GM12878 (cell line): ENCODE data around the gene MRC2. TPM values are rescaled to one million over a fixed set of nuclear protein-coding genes. Genes with fewer than 3 reads are reported as not detected.

Experiments
- ATAC-seq: fragments of 200-7000 bp; cut with Tn5 transposase; 3 replicates; pipeline ENCODE4 v1.9.1; 2020; ENCODE audit warnings: mild to moderate bottlenecking, moderate library complexity
- BruUV-seq: library from RNA; stranded (reverse); fragments of 400-500 nt; replicated peaks from 2 replicates; lab custom pipeline; 2021; lab: Mats Ljungman, UMichigan
- CTCF ChIA-PET: fragments of 300-600 bp; sonication (Branson Sonifier 250); formaldehyde crosslinking; extraction: SDS; loops from one replicate; lab custom pipeline; 2021; ENCODE audit warnings: inconsistent platforms; lab: Yijun Ruan, JAX
- POLR2A ChIA-PET: fragments of 350-600 bp; formaldehyde crosslinking; extraction: SDS; loops from one replicate; lab custom pipeline; 2021; ENCODE audit warnings: inconsistent platforms; lab: Charles Lee
- RAD21 ChIA-PET: fragments of 300-600 bp; sonication (Branson Sonifier 250); formaldehyde crosslinking; loops from one replicate; lab custom pipeline; 2023; ENCODE audit warnings: antibody characterized with exemption; ENCODE audit not compliant: unreplicated experiment; lab: Charles Lee
- SMC1A ChIA-PET: fragments of 300-600 bp; sonication (Branson Sonifier 250); formaldehyde crosslinking; loops from one replicate; lab custom pipeline; 2023; ENCODE audit not compliant: unreplicated experiment, uncharacterized antibody; lab: Charles Lee
- DNase-seq: peaks from one replicate; pipeline ENCODE4 v3.0.0-alpha.2; 2011; ENCODE audit warnings: low read depth, low spot score
- FAIRE-seq: peaks from 3 replicates; lab custom pipeline; 2011; peaks lifted over from hg19 to GRCh38; lab: Jason Lieb, UNC
- H2AFZ ChIP-seq: 2 replicates; pipeline ENCODE4 v1.6.0; 2011; ENCODE audit warnings: low read depth, low read length, control low read depth; ENCODE audit not compliant: control insufficient read depth
- H3K27ac ChIP-seq: 2 replicates; pipeline ENCODE4 v1.5.1; 2011; ENCODE audit warnings: control low read depth; ENCODE audit not compliant: control insufficient read depth, insufficient read depth
- H3K27me3 ChIP-seq, 2 experiments: replicated peaks in 1 of 2; 2 replicates each; pipeline versions ENCODE4 v1.6.0 to v1.6.1; 2011; ENCODE audit warnings: low read length in 1 of 2; ENCODE audit not compliant: control insufficient read depth in 2 of 2, insufficient read depth in 2 of 2
- H3K36me3 ChIP-seq, 2 experiments: 2 replicates each; pipeline ENCODE4 v1.5.1; 2011; ENCODE audit warnings: low read length in 1 of 2; ENCODE audit not compliant: control insufficient read depth in 2 of 2, insufficient read depth in 2 of 2
- H3K4me1 ChIP-seq: 2 replicates; pipeline ENCODE4 v1.6.1; 2011; ENCODE audit warnings: mild to moderate bottlenecking, low read length, moderate library complexity, mixed read lengths; ENCODE audit not compliant: control insufficient read depth, insufficient read depth
- H3K4me2 ChIP-seq: 2 replicates; pipeline ENCODE4 v1.6.0; 2011; ENCODE audit warnings: control low read depth; ENCODE audit not compliant: control insufficient read depth, insufficient read depth
- H3K4me3 ChIP-seq: fragments of 200-600 bp; sonication (generic); 2 replicates; pipeline ENCODE4 v1.5.1; 2016
- H3K79me2 ChIP-seq: 2 replicates; pipeline ENCODE4 v1.6.0; 2011; ENCODE audit warnings: low read length; ENCODE audit not compliant: control insufficient read depth, insufficient read depth
- H3K9ac ChIP-seq: 2 replicates; pipeline ENCODE4 v1.8.0; 2011; ENCODE audit warnings: low read length, control low read depth, mixed read lengths; ENCODE audit not compliant: control insufficient read depth, insufficient read depth
- H3K9me3 ChIP-seq: replicated peaks from 3 replicates; pipeline ENCODE4 v1.5.1; 2011; ENCODE audit warnings: mild to moderate bottlenecking, low read length; ENCODE audit not compliant: control insufficient read depth, insufficient read depth
- H4K20me1 ChIP-seq: 2 replicates; pipeline ENCODE4 v1.6.0; 2011; ENCODE audit not compliant: control insufficient read depth, insufficient read depth
- EZH2 ChIP-seq: IDR thresholded peaks from 2 replicates; pipeline ENCODE4 v1.6.1; 2012; ENCODE audit warnings: low read depth, mild to moderate bottlenecking, control low read depth, inconsistent platforms, low read length, borderline replicate concordance; ENCODE audit not compliant: control insufficient read depth
- KDM1A ChIP-seq: fragments of 200-600 bp; sonication (generic); IDR thresholded peaks from 2 replicates; pipeline ENCODE4 v1.6.1; 2016; ENCODE audit warnings: borderline replicate concordance
- MTA3 ChIP-seq: IDR thresholded peaks from 2 replicates; pipeline ENCODE4 v1.6.1; 2012; ENCODE audit warnings: low read length, inconsistent platforms, borderline replicate concordance
- POLR2AphosphoS5 ChIP-seq: IDR thresholded peaks from 2 replicates; pipeline ENCODE4 v1.6.1; 2011; ENCODE audit warnings: mild to moderate bottlenecking, low read length, inconsistent platforms
- TARDBP ChIP-seq: IDR thresholded peaks from 2 replicates; pipeline ENCODE4 v1.6.1; 2016; ENCODE audit warnings: borderline replicate concordance
- YBX1 ChIP-seq: fragments of 450-650 bp; IDR thresholded peaks from 2 replicates; pipeline ENCODE4 v1.6.1; 2016; ENCODE audit warnings: antibody characterized with exemption
- WGBS: methylation state at CpG from one replicate; pipeline ENCODE4 v1.1.6; 2016; ENCODE audit warnings: low lambda C conversion rate; ENCODE audit not compliant: insufficient replicate concordance, insufficient coverage; ENCODE audit errors: missing lambda C conversion rate; 5-methylcytosine and 5-hydroxymethylcytosine counted together
- in situ Hi-C: fragments of 300-500 bp; cut with MboI; formaldehyde crosslinking; loops from 9 replicates; pipeline ENCODE4 v1.14.3; 2018; ENCODE audit warnings: mixed read lengths
- intact Hi-C: fragments of 100-400 bp; cut with micrococcal nuclease; formaldehyde crosslinking; loops from one replicate; pipeline ENCODE4 v1.14.2; 2022; ENCODE audit not compliant: unreplicated experiment
- polyA plus RNA-seq, 11 experiments: library from polyadenylated mRNA; depleted of rRNA in 4 of 11; unstranded in 6 of 11; stranded (reverse) in 5 of 11; fragments of >200 nt; fragmentation: Nextera tagmentation in 4 of 11; fragmentation: Illumina TruSeq in 1 of 11; extraction: Ambion mirVana in 4 of 11; extraction: Trizol in 1 of 11; gene quantifications; 1 replicate in 1 of 11; 2 replicates in 10 of 11; pipeline versions ENCODE4 v1.2.1 to v1.2.3, GENCODE V29; 2011 to 2016; ENCODE audit warnings: inconsistent platforms in 2 of 11, missing spikeins in 2 of 11, low read depth in 1 of 11
- total RNA-seq, 4 experiments: library from RNA; depleted of rRNA in 3 of 4; stranded (reverse); fragments of >200 nt in 3 of 4; fragmentation: Illumina TruSeq in 1 of 4; extraction: Trizol in 1 of 4; gene quantifications; 2 replicates each; pipeline versions ENCODE4 v1.2.1 to v1.2.3, GENCODE V29; 2013 to 2021
- TF ChIP-seq, protein P1 (sequence below): fragments of 450-650 bp; IDR thresholded peaks from 2 replicates; pipeline ENCODE4 v1.6.1; 2018; ENCODE audit warnings: mild to moderate bottlenecking, low read depth, moderate library complexity; ENCODE audit not compliant: partially characterized antibody

Gene MRC2
- total and polyA plus RNA-seq, 10 of the 15 experiments (the other 5 are each of a cell fraction or from before 2014, with no cell fraction given): 0.04 to 0.96 (median 0.30) TPM; not detected in 1

GRCh38 chr17:62630365-62631085, 3.1 kb downstream of the MRC2 start:
- ChIA-PET RAD21 (no interaction called here), CTCF (no interaction called here), POLR2A (interaction anchor here (0.5 kb wide), 1 partner anchor 9 kb away, joined by 6 read pairs; no protein-coding TSS in a partner anchor), SMC1A (no interaction called here)
- no peak overlapping the region for H3K27ac ChIP-seq
- H3K4me3 ChIP-seq: no peak overlapping the region
- H3K4me2 ChIP-seq: no peak overlapping the region
- H3K27me3 ChIP-seq: peaks cover 0 to 9% of the 10 kb centered on the region in 2 experiments; a peak in 3 of 4 replicates
- H3K9ac ChIP-seq: no peak overlapping the region
- WGBS: 60% methylated on average over 12 of the region's 12 CpGs
- no peaks in the 10 kb centered on the region for H3K9me3 ChIP-seq
- BruUV-seq: no TSS peak
- no peaks in the 10 kb centered on the region for H3K79me2 ChIP-seq
- ATAC-seq (no peak), DNase-seq (no peak), FAIRE-seq (no peak)
- H4K20me1 ChIP-seq: no peaks in the 10 kb centered on the region
- no peak overlapping the region for H2AFZ ChIP-seq
- no peaks in the 10 kb centered on the region for H3K36me3 ChIP-seq
- in situ Hi-C loops (no loop called here), intact Hi-C loops (no loop called here)
- 0 out of 2 replicates have a peak, but pooled peaks cover 3% of the 10 kb centered on the region for H3K4me1 ChIP-seq
- TF ChIP-seq POLR2AphosphoS5 (no peak), MTA3 (no peak), EZH2 (no peak), TARDBP (no peak), KDM1A (no peak), YBX1 (no peak)
- TF ChIP-seq, protein P1, sequence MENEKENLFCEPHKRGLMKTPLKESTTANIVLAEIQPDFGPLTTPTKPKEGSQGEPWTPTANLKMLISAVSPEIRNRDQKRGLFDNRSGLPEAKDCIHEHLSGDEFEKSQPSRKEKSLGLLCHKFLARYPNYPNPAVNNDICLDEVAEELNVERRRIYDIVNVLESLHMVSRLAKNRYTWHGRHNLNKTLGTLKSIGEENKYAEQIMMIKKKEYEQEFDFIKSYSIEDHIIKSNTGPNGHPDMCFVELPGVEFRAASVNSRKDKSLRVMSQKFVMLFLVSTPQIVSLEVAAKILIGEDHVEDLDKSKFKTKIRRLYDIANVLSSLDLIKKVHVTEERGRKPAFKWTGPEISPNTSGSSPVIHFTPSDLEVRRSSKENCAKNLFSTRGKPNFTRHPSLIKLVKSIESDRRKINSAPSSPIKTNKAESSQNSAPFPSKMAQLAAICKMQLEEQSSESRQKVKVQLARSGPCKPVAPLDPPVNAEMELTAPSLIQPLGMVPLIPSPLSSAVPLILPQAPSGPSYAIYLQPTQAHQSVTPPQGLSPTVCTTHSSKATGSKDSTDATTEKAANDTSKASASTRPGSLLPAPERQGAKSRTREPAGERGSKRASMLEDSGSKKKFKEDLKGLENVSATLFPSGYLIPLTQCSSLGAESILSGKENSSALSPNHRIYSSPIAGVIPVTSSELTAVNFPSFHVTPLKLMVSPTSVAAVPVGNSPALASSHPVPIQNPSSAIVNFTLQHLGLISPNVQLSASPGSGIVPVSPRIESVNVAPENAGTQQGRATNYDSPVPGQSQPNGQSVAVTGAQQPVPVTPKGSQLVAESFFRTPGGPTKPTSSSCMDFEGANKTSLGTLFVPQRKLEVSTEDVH: no peak
